GM23338 (cell line): Measurements from ENCODE around the gene GPC5.

Experiments
- EZH2phosphoT487 ChIP-seq: fragments of 200-600 bp; sonication (generic); IDR thresholded peaks from one replicate; pipeline ENCODE4 v1.8.1; 2018; ENCODE audit warnings: antibody characterized with exemption; ENCODE audit not compliant: unreplicated experiment
- TF ChIP-seq, protein P1 (sequence below), 2 experiments: fragments of 200-600 bp in 1 of 2; sonication (generic) in 1 of 2; conservative IDR thresholded peaks; 2 replicates each; pipeline versions ENCODE4 v1.5.1 to v1.6.1; 2016 to 2017; ENCODE audit warnings: antibody characterized with exemption in 2 of 2, low read depth in 2 of 2, mild to moderate bottlenecking in 2 of 2, moderate library complexity in 1 of 2

DNA sequence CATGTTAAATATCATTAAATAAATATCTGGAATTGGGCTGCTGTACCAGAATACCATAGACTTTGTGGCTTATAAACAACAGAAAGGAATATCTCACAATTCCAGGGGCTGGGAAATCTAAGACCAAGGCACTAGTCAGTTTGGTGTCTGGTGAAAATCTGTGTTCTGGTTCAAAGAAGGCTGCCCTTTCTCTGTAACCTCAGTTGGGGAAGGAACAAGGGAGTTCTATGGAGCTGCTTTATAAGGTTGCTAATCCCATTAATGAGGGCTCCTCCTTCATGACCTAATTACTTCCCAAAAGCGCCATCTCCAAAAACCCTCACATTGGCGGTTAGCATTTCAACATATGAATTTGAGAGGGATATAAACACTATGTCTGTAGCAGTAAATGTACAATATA is 480.9 kb downstream of the GPC5 start:
- TF ChIP-seq, protein P1, sequence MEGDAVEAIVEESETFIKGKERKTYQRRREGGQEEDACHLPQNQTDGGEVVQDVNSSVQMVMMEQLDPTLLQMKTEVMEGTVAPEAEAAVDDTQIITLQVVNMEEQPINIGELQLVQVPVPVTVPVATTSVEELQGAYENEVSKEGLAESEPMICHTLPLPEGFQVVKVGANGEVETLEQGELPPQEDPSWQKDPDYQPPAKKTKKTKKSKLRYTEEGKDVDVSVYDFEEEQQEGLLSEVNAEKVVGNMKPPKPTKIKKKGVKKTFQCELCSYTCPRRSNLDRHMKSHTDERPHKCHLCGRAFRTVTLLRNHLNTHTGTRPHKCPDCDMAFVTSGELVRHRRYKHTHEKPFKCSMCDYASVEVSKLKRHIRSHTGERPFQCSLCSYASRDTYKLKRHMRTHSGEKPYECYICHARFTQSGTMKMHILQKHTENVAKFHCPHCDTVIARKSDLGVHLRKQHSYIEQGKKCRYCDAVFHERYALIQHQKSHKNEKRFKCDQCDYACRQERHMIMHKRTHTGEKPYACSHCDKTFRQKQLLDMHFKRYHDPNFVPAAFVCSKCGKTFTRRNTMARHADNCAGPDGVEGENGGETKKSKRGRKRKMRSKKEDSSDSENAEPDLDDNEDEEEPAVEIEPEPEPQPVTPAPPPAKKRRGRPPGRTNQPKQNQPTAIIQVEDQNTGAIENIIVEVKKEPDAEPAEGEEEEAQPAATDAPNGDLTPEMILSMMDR (conservative IDR thresholded peaks at IDR 0.05; ENCODE audit: low read depth in 2 of 2): no peak
- no peak for TF ChIP-seq EZH2phosphoT487
